Coronary artery (tissue), 2 donors: ENCODE data around the gene TDP1.

Experiments used
- DNase-seq: peaks from one replicate; pipeline ENCODE4 v3.0.0-alpha.2; 2017; ENCODE audit warnings: low spot score
- H3K27ac ChIP-seq, 2 donors: fragments of 200-600 bp; sonication (generic); one replicate each; pipeline ENCODE4 v1.5.1; 2016 to 2019
- H3K4me3 ChIP-seq: fragments of 200-600 bp; sonication (generic); 2 replicates; pipeline ENCODE4 v1.5.1; 2016; ENCODE audit warnings: mild to moderate bottlenecking, moderate library complexity
- TF ChIP-seq, protein P1 (sequence below): fragments of 200-600 bp; sonication (generic); IDR thresholded peaks from one replicate; pipeline ENCODE4 v1.5.1; 2019; ENCODE audit warnings: antibody characterized with exemption

TDP1 gene

DNA sequence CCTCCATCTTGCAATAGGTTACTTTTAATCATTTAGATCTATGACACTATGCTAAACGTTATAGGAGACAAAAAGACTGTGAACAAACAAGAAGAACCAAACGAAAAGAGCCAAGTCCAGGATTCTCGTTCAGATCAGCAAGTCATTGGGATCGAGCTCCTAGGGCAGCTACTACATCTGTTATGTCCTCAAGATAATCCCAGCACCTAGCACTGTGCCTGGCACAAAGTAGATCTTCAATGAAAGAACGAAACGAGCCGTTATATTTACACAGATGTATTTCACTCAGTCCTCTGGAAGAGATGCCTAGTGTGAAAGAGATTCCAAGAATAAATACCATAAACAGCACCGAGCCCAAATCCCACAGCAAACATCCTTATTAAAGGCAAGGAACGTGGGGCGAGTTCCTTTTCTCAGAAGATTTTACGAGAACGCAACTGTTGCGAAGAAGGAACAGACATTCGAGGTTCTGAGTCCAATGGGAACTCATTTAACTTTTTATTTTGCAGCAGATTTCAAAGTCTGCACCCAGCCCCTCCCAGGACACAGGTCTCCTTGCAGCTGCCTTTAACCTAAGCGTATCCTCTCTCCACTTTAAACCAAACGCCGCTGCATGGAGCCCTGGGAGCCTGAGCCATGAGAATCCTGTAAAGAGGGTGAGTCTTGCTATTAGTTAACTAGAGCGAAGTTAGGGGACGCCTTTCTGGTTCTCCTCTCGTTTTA is 544 bp upstream of the TDP1 start:
- H3K27ac ChIP-seq = peak overlapping the region; percentile 90 to 91
- TF ChIP-seq, protein P1, sequence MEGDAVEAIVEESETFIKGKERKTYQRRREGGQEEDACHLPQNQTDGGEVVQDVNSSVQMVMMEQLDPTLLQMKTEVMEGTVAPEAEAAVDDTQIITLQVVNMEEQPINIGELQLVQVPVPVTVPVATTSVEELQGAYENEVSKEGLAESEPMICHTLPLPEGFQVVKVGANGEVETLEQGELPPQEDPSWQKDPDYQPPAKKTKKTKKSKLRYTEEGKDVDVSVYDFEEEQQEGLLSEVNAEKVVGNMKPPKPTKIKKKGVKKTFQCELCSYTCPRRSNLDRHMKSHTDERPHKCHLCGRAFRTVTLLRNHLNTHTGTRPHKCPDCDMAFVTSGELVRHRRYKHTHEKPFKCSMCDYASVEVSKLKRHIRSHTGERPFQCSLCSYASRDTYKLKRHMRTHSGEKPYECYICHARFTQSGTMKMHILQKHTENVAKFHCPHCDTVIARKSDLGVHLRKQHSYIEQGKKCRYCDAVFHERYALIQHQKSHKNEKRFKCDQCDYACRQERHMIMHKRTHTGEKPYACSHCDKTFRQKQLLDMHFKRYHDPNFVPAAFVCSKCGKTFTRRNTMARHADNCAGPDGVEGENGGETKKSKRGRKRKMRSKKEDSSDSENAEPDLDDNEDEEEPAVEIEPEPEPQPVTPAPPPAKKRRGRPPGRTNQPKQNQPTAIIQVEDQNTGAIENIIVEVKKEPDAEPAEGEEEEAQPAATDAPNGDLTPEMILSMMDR = no peak
- no peak for DNase-seq
- peak overlapping the region; percentile 95 for H3K4me3 ChIP-seq

DNA sequence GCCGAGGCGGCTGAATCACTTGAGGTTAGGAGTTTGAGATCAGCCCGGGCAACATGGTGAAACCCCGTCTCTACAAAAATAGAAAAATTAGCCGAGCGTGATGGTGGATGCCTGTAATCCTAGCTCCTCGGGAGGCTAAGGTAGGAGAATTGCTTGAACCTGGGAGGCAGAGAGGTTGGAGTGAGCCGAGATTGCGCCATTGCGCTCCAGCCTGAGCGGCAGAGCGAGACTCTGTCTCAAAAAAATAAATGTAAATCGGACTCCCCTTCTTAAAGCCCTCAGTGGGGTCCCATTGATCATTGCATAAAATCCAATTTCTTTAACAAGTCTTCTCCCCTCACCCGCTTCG is 908 bp downstream of the TDP1 start:
- peak overlapping the region; percentile 90 to 91 for H3K27ac ChIP-seq
- no peak for DNase-seq

DNA sequence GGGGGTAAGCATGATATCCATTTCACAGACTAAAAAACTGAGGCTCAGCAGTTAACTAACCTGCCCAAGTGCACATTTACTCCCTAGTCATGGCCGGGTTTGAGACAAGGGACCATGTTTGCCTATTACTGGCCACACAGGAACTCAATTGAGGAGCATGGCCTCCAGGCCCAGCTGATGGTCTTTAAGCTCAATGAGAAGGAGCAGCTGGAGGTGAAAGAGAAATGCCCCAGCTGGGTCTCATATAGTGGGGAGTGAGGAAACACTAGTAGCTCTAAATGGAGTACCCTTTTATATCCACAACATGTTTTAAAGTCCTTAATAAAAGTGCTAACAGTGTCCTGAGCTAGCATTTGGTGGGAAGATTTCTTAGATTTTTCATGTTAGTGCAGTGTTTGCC is 1.6 kb downstream of the TDP1 start:
- DNase-seq = no peak
- no peak overlapping the region for H3K27ac ChIP-seq
- no peak overlapping the region for H3K4me3 ChIP-seq
- TF ChIP-seq, protein P1 = no peak

More for the DNA sequence above, 908 bp downstream of the TDP1 start:
- H3K4me3 ChIP-seq = peak overlapping the region; percentile 95
- TF ChIP-seq, protein P1 = no peak

DNA sequence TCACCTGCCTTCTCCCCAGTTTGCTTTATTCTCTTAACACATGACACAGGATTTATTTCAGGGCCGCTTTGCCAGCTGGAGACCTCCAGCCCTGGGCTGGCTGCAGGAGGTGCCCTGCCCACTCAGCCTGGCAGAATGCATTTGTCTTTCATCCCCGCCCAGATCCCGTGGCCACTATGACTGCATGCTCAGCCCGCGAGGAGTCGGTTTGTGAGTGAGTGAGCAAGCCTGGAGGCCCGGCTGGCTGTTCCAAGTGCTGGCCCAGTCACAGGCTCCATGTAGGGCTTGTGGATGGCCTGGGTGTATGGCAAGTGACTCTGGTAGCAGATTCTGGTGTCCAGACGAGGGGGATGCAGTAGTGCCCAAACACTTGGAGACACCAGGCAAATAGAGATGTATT is 2.1 kb downstream of the TDP1 start:
- H3K4me3 ChIP-seq = no peak overlapping the region
- TF ChIP-seq, protein P1 = no peak
- no peak overlapping the region for H3K27ac ChIP-seq
- DNase-seq = no peak

DNA sequence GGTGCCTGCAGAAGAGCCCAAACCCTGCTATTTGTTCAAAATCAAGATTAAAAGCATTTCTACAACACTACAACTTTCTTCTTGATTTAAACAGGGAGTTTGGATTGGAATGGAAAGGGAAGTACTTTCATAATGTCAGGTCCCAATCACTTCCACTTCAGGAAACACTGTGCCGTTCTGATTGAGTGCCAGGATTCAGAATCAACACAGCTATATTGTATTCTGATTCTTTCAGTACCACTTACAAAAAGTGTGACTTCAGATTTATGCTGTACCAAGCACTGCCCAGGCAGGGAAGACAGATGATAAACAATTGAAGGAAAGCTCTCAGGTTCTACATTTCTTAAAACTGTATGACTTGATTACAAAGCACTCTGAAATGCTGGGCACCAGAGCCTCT is 3.2 kb downstream of the TDP1 start:
- TF ChIP-seq, protein P1 = no peak
- H3K4me3 ChIP-seq = no peak overlapping the region
- no peak overlapping the region for H3K27ac ChIP-seq
- no peak for DNase-seq

DNA sequence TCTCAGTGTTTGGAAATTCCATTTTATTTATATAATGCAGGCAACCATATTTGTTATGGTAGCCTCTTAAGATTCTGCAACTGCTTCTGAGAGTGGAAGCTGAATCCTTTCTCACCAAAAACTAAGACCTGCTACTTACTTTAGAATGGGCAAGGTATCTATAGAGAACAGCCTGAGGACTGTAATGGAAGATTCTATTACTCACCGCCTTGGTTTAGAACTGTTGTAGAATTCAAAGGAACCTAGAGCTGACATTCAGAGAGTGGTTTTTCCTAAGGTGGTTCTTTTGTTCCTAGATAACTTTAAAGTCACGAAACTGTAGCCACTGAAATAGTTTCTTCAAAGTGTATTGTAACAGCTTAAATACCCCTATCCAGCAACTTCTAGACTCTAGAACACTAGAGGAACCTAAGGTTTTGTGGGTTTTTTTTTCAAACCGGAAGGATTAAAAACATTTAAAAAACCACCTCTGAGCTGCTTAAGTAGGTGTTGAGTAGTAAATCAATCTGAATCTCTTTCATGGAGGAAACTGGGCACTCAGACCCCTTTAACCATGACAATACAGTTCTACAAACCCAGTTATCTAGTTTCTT is 4.2 kb downstream of the TDP1 start:
- TF ChIP-seq, protein P1 = no peak
- Histone ChIP-seq H3K27ac (no peak overlapping the region), H3K4me3 (no peak overlapping the region)
- DNase-seq = no peak

DNA sequence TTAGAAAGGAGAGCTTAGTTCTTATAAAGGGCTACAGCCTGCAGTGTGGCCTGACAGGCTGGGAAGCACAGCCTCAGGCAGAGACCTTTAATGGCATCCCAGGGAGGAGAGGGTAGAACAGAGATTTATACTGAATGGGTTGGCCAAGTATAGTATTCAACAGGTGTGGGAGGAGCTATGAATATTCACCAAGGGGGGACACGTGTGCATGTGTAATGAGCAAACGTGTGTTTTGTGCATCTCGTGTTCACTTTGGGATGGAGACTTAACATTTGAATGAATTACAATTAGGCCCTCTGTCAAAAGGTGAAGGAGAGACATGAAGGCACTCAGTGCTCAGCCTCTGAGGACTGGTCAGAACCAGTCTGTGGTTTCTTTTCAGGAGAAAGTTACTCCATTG is 5.2 kb downstream of the TDP1 start:
- Histone ChIP-seq H3K27ac (no peak overlapping the region), H3K4me3 (no peak overlapping the region)
- TF ChIP-seq, protein P1 = no peak
- DNase-seq = no peak
